Measurements from ENCODE around the gene PYCARD.

GRCh38 chr16:31181102-31181830 lies 21.3 kb downstream of the PYCARD start:
- TF ChIP-seq, protein P1, sequence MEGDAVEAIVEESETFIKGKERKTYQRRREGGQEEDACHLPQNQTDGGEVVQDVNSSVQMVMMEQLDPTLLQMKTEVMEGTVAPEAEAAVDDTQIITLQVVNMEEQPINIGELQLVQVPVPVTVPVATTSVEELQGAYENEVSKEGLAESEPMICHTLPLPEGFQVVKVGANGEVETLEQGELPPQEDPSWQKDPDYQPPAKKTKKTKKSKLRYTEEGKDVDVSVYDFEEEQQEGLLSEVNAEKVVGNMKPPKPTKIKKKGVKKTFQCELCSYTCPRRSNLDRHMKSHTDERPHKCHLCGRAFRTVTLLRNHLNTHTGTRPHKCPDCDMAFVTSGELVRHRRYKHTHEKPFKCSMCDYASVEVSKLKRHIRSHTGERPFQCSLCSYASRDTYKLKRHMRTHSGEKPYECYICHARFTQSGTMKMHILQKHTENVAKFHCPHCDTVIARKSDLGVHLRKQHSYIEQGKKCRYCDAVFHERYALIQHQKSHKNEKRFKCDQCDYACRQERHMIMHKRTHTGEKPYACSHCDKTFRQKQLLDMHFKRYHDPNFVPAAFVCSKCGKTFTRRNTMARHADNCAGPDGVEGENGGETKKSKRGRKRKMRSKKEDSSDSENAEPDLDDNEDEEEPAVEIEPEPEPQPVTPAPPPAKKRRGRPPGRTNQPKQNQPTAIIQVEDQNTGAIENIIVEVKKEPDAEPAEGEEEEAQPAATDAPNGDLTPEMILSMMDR (IDR thresholded peaks at IDR 0.05; ENCODE audit: low read depth, low read length) = no peak
- TF ChIP-seq EZH2phosphoT487 (IDR thresholded peaks at IDR 0.05; ENCODE audit: low read depth) = no peak
